ENCODE results near the gene IRF2. TPM values are rescaled to one million over a fixed set of nuclear protein-coding genes. Genes with fewer than 3 reads are reported as not detected.

IRF2 gene
- total and polyA plus RNA-seq, 12 donors, result 9.3 to 41.4 (median 28.6) TPM

GRCh38 chr4:184421533-184422155 is 52.7 kb downstream of the IRF2 start:
- Histone ChIP-seq H3K9me3 (peaks cover 0 to 10% (median 0%) of the 10 kb centered on the region in 11 donors), H3K27ac (peak overlapping the region in 1 of 10 donors; percentile 69), H3K4me3 (peak overlapping the region in 1 of 10 donors; percentile 6), H3K27me3 (no peaks in the 10 kb centered on the region), H3K4me1 (peaks cover 0 to 83% (median 65%) of the 10 kb centered on the region in 9 donors), H3K36me3 (peaks cover 0 to 78% (median 17%) of the 10 kb centered on the region in 9 donors)
- TF ChIP-seq CTCF (IDR thresholded peaks at IDR 0.05), result no peak
- ATAC-seq (no peak), DNase-seq (no peak)
- intact Hi-C loops (cut with DNase I), result no loop called here
- 94 to 96% methylated on average over 11 of the region's 11 CpGs for WGBS, 2 donors

GRCh38 chr4:184420881-184421416 is 53.4 kb downstream of the IRF2 start:
- DNase-seq (no peak), ATAC-seq (peak in 1 of 8 donors; percentile 8)
- Histone ChIP-seq H3K4me3 (peak overlapping the region in 1 of 10 donors; percentile 6), H3K9me3 (peaks cover 0 to 10% (median 0%) of the 10 kb centered on the region in 11 donors), H3K36me3 (peaks cover 0 to 76% (median 15%) of the 10 kb centered on the region in 9 donors), H3K27ac (peak overlapping the region in 3 of 10 donors; percentile 24 to 69 (median 42)), H3K4me1 (peaks cover 0 to 87% (median 65%) of the 10 kb centered on the region in 9 donors), H3K27me3 (no peaks in the 10 kb centered on the region)
- WGBS, 2 donors, result 74 to 77% methylated on average over 5 of the region's 5 CpGs
- no peak for TF ChIP-seq CTCF (IDR thresholded peaks at IDR 0.05)
- intact Hi-C loops (cut with DNase I), result no loop called here

- H3K27ac ChIP-seq, result peak overlapping the region in 3 of 10 donors; percentile 24 to 69 (median 42)
- H3K27me3 ChIP-seq, result no peaks in the 10 kb centered on the region
- H3K9me3 ChIP-seq, result peaks cover 0 to 10% (median 0%) of the 10 kb centered on the region in 11 donors
- ATAC-seq (no peak), DNase-seq (no peak)
- WGBS, 2 donors, result 94 to 95% methylated on average over 5 of the region's 5 CpGs
- no peak overlapping the region for H3K4me3 ChIP-seq
- H3K36me3 ChIP-seq, result peaks cover 0 to 76% (median 15%) of the 10 kb centered on the region in 9 donors
- no peak for TF ChIP-seq CTCF (IDR thresholded peaks at IDR 0.05)
- H3K4me1 ChIP-seq, result peaks cover 0 to 81% (median 63%) of the 10 kb centered on the region in 9 donors
- intact Hi-C loops (cut with DNase I), result no loop called here
Observed at GRCh38 chr4:184420402-184420801, 53.9 kb downstream of the IRF2 start.

- intact Hi-C loops (cut with DNase I), result loop anchor here in 3 of 10 donors (5.0 to 10.0 kb wide), 2 partner anchors 52 to 55 kb away; partner anchors contain the start of gene IRF2 (in 3 of the 3)
- H3K27ac ChIP-seq, result peak overlapping the region in 1 of 10 donors; percentile 69
- WGBS, 2 donors, result 87 to 96% methylated on average over 7 of the region's 7 CpGs
- no peak overlapping the region for H3K4me3 ChIP-seq
- peaks cover 0 to 76% (median 17%) of the 10 kb centered on the region in 9 donors for H3K36me3 ChIP-seq
- peaks cover 0 to 81% (median 59%) of the 10 kb centered on the region in 9 donors for H3K4me1 ChIP-seq
- ATAC-seq (no peak), DNase-seq (no peak)
- H3K27me3 ChIP-seq, result no peaks in the 10 kb centered on the region
- peaks cover 0 to 10% (median 0%) of the 10 kb centered on the region in 11 donors for H3K9me3 ChIP-seq
- TF ChIP-seq CTCF (IDR thresholded peaks at IDR 0.05), result no peak
Observed at GRCh38 chr4:184419976-184420375, 54.4 kb downstream of the IRF2 start.
